Mesendoderm (in vitro differentiated cells): ENCODE measurements around the gene TET2.

Source experiments
- DNase-seq: peaks from one replicate; pipeline ENCODE4 v3.0.0; 2013
- H2AK5ac ChIP-seq: 2 replicates; pipeline ENCODE4 v1.6.1; 2013; ENCODE audit warnings: low read length, inconsistent platforms
- H2BK120ac ChIP-seq: 2 replicates; pipeline ENCODE4 v1.6.1; 2013; ENCODE audit warnings: low read depth, mild to moderate bottlenecking, low read length, moderate library complexity, mixed read lengths
- H2BK15ac ChIP-seq: replicated peaks from 2 replicates; pipeline ENCODE4 v1.6.1; 2013; ENCODE audit warnings: low read depth, mild to moderate bottlenecking, moderate library complexity
- H2BK5ac ChIP-seq: 2 replicates; pipeline ENCODE4 v1.6.1; 2013; ENCODE audit warnings: low read length, inconsistent platforms
- H3K18ac ChIP-seq: 2 replicates; pipeline ENCODE4 v1.6.1; 2013; ENCODE audit warnings: mild to moderate bottlenecking, low read length, mixed read lengths
- H3K23ac ChIP-seq: one replicate; pipeline ENCODE4 v1.6.1; 2013; ENCODE audit warnings: low read length
- H3K27ac ChIP-seq: 2 replicates; pipeline ENCODE4 v1.5.1; 2013; ENCODE audit warnings: low read depth, mild to moderate bottlenecking, inconsistent platforms, low read length, moderate library complexity
- H3K27me3 ChIP-seq: 2 replicates; pipeline ENCODE4 v1.6.1; 2013; ENCODE audit warnings: low read length, control low read depth, mild to moderate bottlenecking, inconsistent platforms; ENCODE audit not compliant: insufficient read depth, poor library complexity
- H3K36me3 ChIP-seq: 2 replicates; pipeline ENCODE4 v1.6.1; 2013; ENCODE audit warnings: low read length, inconsistent platforms; ENCODE audit not compliant: control insufficient read depth, insufficient read depth
- H3K4ac ChIP-seq: one replicate; pipeline ENCODE4 v1.6.1; 2013; ENCODE audit warnings: low read depth, mild to moderate bottlenecking, low read length, moderate library complexity
- H3K4me1 ChIP-seq: 2 replicates; pipeline ENCODE4 v1.6.1; 2013; ENCODE audit warnings: low read depth, low read length, inconsistent platforms; ENCODE audit not compliant: control insufficient read depth
- H3K4me2 ChIP-seq: 2 replicates; pipeline ENCODE4 v1.6.1; 2013; ENCODE audit warnings: low read length
- H3K4me3 ChIP-seq: 2 replicates; pipeline ENCODE4 v1.5.1; 2013; ENCODE audit warnings: mild to moderate bottlenecking, low read length
- H3K56ac ChIP-seq: one replicate; pipeline ENCODE4 v1.6.1; 2013; ENCODE audit warnings: low read length
- H3K79me1 ChIP-seq: 2 replicates; pipeline ENCODE4 v1.6.1; 2013; ENCODE audit warnings: low read length, inconsistent platforms
- H3K79me2 ChIP-seq: 2 replicates; pipeline ENCODE4 v1.6.1; 2013; ENCODE audit warnings: mild to moderate bottlenecking, low read length; ENCODE audit not compliant: control insufficient read depth, insufficient read depth
- H3K9ac ChIP-seq: 2 replicates; pipeline ENCODE4 v1.6.1; 2013; ENCODE audit warnings: low read length, inconsistent platforms
- H4K5ac ChIP-seq: one replicate; pipeline ENCODE4 v1.6.1; 2013; ENCODE audit warnings: low read length
- H4K8ac ChIP-seq: one replicate; pipeline ENCODE4 v1.6.1; 2013; ENCODE audit warnings: low read depth, mild to moderate bottlenecking, control low read depth, low read length, moderate library complexity
- WGBS: extraction: QIAGEN DNeasy Blood & Tissue Kit; methylation state at CpG from one replicate; pipeline ENCODE4 v1.1.7; 2013; ENCODE audit warnings: low lambda C conversion rate, missing lambda C conversion rate; ENCODE audit not compliant: insufficient coverage; ENCODE audit errors: extremely low coverage; 5-methylcytosine and 5-hydroxymethylcytosine counted together

TET2 gene

DNA sequence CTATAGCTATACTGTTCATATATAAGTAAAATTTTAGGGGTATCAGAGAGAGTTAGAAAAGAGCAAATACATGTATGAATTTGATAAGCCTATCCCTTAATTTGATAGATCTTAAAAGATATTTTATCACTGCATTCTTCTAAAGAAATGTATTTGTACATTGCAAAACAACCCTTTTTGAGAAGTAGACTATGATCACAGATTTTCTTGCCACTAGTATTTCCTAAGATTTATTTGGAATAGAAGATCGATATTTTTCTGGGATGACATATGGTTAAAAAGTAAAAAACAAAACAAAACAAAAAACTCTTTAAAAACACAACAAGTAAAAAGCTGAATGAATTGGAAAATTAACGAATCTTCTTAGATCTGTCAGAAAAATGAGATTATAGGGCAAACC is 27.4 kb downstream of the TET2 start:
- Histone ChIP-seq H3K79me1 (no peaks in the 10 kb centered on the region), H3K4ac (no peak overlapping the region), H2BK15ac (no peak overlapping the region), H3K36me3 (no peaks in the 10 kb centered on the region), H3K23ac (no peak overlapping the region), H3K4me3 (no peak overlapping the region), H2AK5ac (no peak overlapping the region), H2BK120ac (no peak overlapping the region), H4K8ac (no peak overlapping the region), H3K56ac (no peak overlapping the region), H2BK5ac (no peak overlapping the region), H3K4me1 (no peaks in the 10 kb centered on the region), H3K27ac (no peak overlapping the region), H4K5ac (no peak overlapping the region), H3K18ac (no peak overlapping the region), H3K4me2 (no peak overlapping the region), H3K79me2 (no peaks in the 10 kb centered on the region), H3K9ac (no peak overlapping the region), H3K27me3 (no peaks in the 10 kb centered on the region)
- no CpG with 5 or more reads among the region's 2 CpGs for WGBS
- no peak for DNase-seq

DNA sequence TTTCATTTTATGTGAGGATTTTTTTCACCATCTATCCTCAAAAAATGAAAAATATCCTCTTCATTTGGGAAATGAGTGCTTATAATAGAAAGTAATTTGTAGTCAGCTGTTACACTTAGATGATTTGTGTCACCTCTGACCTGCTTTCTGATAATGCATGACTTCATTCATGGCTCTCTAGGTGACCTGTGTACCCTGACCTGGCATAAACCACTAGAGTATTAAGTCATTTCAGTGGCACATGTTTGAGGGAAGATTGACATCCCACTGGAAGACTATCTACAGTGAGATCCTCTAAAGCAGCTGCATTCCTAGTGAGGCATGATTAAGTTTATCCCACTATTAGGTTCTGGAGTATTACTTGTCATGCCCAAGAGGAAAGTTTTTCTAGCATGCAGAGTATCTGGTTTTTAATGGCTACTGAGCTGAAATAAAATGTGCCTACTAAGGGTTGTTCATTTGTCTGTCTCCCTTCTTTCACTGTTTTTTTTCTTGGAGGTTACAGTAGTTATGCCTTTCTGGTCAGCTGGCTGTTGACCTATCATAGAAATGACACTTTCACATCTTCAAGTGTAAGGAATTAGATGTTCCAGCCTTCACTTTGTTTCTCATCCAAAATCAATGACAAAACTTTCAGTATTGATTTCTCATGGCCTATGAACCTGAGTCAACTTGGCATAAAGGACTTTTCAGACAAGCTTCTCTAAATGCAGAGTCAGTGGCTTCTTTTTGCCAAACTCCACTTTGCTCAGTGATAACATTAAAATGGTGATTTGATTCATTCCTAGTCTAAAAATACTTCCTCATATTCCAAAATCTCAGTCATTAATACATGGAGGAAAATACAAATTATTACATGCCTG is 33.1 kb downstream of the TET2 start:
- Histone ChIP-seq H2BK5ac (no peak overlapping the region), H3K4me1 (no peaks in the 10 kb centered on the region), H3K4me2 (no peak overlapping the region), H3K23ac (no peak overlapping the region), H3K4ac (no peak overlapping the region), H3K27ac (no peak overlapping the region), H2BK120ac (no peak overlapping the region), H3K4me3 (no peak overlapping the region), H4K5ac (no peak overlapping the region), H2BK15ac (no peak overlapping the region), H3K27me3 (no peaks in the 10 kb centered on the region), H3K79me1 (no peaks in the 10 kb centered on the region), H3K79me2 (no peaks in the 10 kb centered on the region), H3K36me3 (no peaks in the 10 kb centered on the region), H2AK5ac (no peak overlapping the region), H4K8ac (no peak overlapping the region), H3K18ac (no peak overlapping the region), H3K56ac (no peak overlapping the region), H3K9ac (no peak overlapping the region)
- no peak for DNase-seq

DNA sequence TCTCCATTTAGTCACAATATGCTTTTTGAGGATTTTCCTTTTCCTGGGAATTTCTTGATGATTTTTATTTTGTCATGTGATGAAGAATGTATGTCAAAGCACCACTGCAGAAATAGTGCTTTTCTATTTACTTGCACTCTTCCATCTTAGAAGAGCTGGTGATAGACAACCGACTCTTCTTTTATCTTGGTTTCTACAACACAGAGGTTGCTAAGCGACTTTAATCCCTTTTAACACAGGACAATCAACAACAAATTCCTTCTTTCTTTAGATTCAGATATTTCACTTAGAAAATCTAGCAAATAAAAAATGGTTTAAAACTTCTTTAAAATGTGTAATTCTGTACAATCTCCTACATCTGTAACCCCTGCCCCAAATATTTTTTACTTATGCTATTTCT is 34.6 kb downstream of the TET2 start:
- Histone ChIP-seq H2BK5ac (no peak overlapping the region), H3K79me1 (no peaks in the 10 kb centered on the region), H2BK15ac (no peak overlapping the region), H3K27me3 (no peaks in the 10 kb centered on the region), H3K36me3 (no peaks in the 10 kb centered on the region), H3K4me1 (no peaks in the 10 kb centered on the region), H3K23ac (no peak overlapping the region), H3K4ac (no peak overlapping the region), H3K56ac (no peak overlapping the region), H3K9ac (no peak overlapping the region), H3K4me3 (no peak overlapping the region), H4K5ac (no peak overlapping the region), H3K18ac (no peak overlapping the region), H4K8ac (no peak overlapping the region), H3K4me2 (no peak overlapping the region), H2BK120ac (no peak overlapping the region), H2AK5ac (no peak overlapping the region), H3K79me2 (no peaks in the 10 kb centered on the region), H3K27ac (no peak overlapping the region)
- peak; percentile 77 for DNase-seq
- no CpG with 5 or more reads among the region's 2 CpGs for WGBS

DNA sequence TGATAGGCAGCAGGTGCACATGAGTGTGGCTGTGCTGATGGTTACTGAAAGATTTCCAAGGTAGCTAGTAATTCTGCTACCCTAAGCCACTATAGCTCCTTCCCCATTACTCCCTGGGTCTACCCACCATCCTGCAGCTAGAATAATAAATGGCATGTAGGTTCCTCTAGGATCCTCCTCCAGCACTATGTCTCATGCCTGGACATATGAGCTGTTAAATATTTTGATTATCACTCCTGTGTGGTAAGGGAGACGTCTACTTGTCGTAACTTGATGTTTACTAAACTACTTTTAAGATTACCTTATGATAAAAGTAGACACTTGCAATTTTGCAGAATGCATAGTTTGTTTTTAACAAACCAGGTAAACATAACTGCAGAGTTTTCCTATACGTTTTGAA is 35.5 kb downstream of the TET2 start:
- no peak for DNase-seq
- no peaks in the 10 kb centered on the region for H3K79me1 ChIP-seq
- no peak overlapping the region for H3K4me2 ChIP-seq
- no peak overlapping the region for H3K27ac ChIP-seq
- H3K9ac ChIP-seq: no peak overlapping the region
- H3K27me3 ChIP-seq: no peaks in the 10 kb centered on the region
- no peak overlapping the region for H4K8ac ChIP-seq
- no peak overlapping the region for H3K23ac ChIP-seq
- no CpG with 5 or more reads among the region's 3 CpGs for WGBS
- no peak overlapping the region for H3K56ac ChIP-seq
- H3K4me1 ChIP-seq: no peaks in the 10 kb centered on the region
- no peak overlapping the region for H4K5ac ChIP-seq
- no peak overlapping the region for H2BK5ac ChIP-seq
- H3K4me3 ChIP-seq: no peak overlapping the region
- no peak overlapping the region for H3K18ac ChIP-seq
- no peaks in the 10 kb centered on the region for H3K36me3 ChIP-seq
- H2BK120ac ChIP-seq: no peak overlapping the region
- H2BK15ac ChIP-seq: no peak overlapping the region
- no peak overlapping the region for H3K4ac ChIP-seq
- no peak overlapping the region for H2AK5ac ChIP-seq
- no peaks in the 10 kb centered on the region for H3K79me2 ChIP-seq

DNA sequence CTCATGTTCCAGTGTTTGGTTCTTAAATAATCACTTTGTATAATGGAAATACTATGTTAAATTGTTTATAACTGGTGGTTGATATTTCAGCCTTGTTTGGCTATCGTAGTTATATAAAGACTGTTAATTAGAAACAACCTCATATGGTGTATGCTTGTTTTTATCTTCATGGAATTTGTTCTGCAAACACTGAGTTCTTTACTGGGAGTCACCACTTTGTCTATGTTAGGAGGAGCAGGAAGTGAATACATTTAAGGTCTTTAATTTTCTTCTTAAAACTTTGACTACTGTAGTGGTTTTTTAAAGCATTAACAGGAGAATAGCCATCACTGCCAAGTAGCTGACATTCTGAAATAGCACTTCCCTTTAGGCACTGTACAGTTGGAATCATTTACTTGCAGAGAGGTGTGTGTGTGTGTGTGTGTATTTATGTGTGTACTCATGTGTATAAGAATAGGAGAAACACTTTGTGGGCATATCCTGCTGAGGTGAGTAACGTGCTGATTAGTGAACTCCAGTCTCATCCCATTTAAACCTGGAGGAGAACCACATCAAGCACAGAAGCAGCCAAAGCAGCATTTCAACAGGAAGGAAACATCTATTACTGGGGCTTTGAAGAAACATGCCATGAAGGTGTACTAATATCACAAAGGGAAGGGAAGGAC is 37.8 kb downstream of the TET2 start:
- no peak overlapping the region for H2BK120ac ChIP-seq
- no peak overlapping the region for H4K8ac ChIP-seq
- no peaks in the 10 kb centered on the region for H3K36me3 ChIP-seq
- H3K79me2 ChIP-seq: no peaks in the 10 kb centered on the region
- H3K4me3 ChIP-seq: no peak overlapping the region
- DNase-seq: no peak
- H3K56ac ChIP-seq: no peak overlapping the region
- H2AK5ac ChIP-seq: no peak overlapping the region
- no peak overlapping the region for H3K18ac ChIP-seq
- no peaks in the 10 kb centered on the region for H3K27me3 ChIP-seq
- H4K5ac ChIP-seq: no peak overlapping the region
- no peaks in the 10 kb centered on the region for H3K79me1 ChIP-seq
- H3K9ac ChIP-seq: no peak overlapping the region
- H3K4ac ChIP-seq: no peak overlapping the region
- H3K4me1 ChIP-seq: no peaks in the 10 kb centered on the region
- no peak overlapping the region for H2BK5ac ChIP-seq
- H3K23ac ChIP-seq: no peak overlapping the region
- no peak overlapping the region for H2BK15ac ChIP-seq
- no CpG with 5 or more reads among the region's 2 CpGs for WGBS
- no peak overlapping the region for H3K27ac ChIP-seq
- H3K4me2 ChIP-seq: no peak overlapping the region
